COLO829 (cell line): ENCODE results near the gene ACAP3.

Source experiments
- DNase-seq: peaks from one replicate; pipeline ENCODE4 v3.0.0; 2012; ENCODE audit warnings: low spot score

The ACAP3 gene

DNA sequence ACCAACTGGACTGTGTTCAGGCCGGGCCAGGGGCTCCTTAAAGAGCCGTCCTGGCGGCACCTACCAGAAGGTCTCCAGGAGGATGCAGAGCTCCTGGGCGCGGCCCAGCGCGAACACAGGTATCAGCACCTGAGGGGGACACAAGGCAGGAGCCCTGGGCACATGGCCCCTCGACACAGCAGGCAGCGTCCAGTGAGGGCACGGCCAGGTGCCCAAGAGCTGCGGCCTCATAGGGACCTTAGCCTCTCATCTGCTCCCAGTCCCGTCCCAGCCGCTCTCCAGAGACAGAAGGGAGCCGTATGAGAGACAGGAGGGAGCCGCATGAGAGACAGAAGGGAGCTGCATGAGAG, 6.5 kb upstream of the ACAP3 start:
- DNase-seq = no peak

DNA sequence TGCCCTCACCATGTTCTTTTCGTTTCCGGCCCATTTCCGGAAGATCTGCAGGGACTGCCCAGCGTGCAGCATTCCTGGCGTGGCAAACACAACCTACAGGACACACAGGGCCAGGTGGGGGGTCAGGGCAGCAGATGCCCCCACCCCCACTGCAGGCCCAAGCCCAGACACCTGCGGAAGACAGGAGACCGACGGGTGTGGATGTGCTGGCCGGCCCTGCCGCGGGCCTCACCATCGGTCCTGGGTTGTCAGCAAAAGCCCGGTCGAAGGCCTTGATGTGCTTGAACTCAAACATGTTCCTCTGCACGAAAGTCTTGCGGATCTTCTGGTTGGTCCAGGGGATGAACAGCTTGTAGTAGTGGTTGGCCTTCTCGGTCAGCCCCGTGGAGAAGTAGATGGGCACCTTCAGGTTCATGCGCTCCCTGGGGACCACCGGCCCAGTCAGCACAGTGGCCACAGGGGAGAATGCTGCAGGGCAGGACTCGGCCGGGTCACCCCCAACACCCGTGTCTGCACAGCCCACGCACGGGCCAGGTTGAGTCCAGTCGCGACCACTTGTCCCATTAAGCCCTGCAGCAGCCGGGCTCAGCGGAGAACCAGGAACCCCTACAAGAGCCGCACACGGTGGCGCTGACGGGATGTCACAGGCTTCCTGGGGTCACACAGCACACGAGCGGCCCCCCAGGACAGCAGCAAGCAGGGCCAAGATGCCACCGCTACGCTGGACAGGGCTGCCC, 5.9 kb upstream of the ACAP3 start:
- no peak for DNase-seq

DNA sequence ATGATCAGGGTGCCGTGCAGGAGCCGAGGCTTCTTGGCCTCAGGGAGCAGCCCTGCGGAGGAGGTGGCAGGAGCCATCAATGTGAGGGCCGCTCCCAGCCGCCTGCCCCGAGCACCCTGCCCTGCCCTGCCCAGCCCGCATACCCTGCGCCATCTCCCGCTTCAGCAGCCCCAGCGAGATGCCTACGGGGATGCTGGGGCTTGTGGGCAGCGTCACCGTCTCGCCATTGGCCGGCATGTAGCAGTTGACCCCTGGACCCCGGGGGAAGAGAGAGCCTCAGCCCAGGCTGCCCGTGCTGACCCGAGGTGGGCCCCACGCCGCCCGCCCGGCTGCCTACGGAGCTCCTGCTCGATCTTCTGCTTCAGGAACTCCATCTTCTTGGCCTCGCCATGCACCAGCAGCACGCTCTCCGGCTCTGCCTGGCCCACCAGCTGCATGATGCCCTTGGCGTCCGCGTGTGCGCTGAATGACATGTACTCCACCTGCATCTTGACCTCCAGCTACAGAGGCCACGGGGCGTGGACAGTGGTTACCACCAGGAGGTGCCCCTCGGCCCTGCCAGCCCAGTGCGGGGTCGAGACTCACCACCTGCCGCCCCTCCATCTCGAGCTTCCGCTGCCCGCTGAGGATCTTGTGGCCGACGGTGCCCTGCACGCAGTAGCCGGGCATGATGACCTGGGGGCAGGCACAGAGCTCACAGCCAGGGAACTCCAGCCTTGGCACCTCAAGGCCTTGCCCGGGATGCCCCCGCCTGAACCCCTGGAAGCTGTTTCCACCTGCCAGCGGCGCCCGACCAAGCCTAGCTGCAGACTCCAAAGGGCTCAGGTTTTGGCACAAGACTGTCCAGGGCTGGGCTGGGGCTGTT, 5.0 kb upstream of the ACAP3 start:
- DNase-seq = no peak

DNA sequence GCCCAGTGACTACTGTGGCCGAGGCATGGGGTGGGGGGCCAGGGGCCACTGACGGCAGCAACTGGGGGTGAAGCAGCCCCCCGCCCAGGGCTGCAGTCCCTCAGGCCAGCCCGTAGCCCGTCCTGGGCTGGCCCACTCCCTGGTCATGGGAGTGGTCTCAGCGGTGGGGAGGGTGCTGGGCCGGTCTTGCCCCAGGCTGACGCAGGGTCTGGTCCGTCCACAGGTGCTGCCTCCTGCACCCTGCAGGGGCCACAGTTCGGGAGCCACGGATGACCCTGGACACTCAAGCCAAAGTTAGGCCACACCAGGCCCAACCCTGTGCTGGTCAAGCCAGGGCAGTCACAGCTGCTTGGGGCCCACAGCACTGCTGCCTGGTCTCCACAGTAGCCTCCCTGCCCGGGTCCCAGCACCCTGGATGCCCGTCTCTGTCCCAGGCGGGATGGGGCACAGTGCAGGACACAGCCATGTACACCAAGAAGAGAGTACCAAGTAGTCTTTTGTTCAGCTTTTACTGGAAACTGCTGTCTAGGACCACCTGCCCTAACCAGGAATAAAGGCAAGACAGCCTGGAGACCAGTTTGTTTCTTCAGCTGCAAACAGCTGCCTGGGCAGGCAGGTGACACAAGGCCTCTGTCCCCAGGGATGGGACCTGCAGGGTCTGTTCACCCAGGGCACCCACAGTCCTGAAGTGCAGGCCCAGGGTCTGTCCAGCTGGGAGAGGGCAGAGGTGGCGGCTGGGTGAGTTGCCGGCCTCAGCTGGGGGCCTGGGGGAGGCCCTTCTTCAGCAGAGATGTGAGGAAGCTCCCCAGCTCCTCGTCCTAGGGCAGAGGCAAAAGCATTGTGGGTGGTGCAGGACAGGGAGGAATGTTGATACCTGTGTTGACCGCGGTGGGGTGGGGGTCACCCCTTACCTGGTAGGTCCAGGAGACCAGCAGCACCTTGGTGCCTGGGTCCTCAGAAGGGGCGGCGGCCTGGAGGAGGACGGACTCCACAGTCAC, 3.7 kb upstream of the ACAP3 start:
- DNase-seq = no peak

DNA sequence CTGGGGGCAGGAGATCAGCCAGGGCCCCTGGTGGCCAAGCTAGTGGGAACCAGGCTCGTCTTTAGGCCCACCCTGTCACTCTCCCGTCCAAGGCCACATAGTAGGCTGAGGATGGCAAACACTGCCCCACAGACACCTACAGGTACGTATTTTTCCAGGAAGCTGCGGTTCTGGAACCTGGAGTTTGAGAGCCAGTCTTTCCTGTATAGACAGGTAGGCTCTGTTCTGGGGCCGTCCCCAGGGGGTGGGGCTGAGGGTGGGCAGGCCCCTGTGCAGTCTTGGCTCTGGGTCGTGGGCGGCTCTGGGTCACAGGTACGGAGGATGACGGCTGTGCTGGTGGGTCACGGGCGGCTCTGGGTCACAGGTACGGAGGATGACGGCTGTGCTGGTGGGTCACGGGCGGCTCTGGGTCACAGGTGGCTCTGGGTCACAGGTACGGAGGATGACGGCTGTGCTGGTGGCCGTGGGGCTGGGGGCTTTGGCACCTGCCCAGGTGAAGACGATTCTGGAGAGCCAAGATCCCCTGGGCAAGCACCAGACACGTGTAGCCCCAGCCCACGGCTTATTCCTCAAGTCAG, 2.8 kb upstream of the ACAP3 start:
- DNase-seq = no peak

DNA sequence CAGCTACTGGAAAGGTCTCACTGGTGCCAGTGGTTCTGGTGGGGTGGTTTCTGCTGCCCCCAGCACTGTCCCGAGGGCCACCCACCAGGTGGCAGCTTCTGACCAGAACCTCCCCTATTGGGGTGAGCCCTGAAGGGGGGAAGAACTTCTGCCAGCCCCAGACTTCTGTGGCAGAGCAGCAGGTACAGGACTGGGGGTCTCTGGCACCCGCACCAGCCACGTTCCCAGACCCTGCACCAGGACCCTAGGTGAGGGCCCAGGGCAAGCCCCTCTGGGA, 2.3 kb upstream of the ACAP3 start:
- DNase-seq = no peak

DNA sequence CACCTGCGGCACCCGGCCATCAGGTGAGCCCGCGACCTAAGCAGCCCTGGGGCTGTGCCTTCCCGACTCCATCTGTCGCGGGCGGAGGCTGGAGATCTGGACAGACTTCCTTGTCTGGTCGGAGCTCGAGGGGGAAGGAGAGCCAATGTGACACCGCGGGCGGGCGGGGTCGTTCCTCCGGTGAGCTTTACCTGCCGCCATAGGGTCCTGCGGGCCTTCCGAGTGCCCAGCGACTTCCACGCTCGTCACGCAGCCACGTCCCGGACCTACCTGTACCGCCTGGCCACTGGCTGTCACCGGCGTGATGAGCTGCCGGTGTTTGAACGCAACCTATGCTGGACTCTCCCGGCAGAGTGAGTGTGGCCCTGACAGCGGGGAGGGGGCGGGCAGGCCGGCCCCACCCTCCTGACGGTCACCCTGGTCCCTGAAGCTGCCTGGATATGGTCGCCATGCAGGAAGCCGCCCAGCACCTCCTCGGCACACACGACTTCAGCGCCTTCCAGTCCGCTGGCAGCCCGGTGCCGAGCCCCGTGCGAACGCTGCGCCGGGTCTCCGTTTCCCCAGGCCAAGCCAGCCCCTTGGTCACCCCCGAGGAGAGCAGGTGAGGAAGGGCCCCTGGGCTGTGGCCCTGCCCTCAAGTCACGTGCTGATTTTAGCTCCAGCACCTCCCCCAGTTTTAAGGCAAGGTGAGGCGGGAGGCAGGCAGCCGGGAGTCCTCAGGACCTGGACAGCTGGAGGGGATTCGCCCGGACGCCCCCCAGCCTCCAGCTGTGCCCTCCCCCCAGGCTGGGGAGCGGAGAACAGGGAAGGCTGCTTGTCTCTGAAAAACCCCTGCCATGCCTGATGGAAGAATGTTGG, 1.8 kb upstream of the ACAP3 start:
- DNase-seq = no peak

DNA sequence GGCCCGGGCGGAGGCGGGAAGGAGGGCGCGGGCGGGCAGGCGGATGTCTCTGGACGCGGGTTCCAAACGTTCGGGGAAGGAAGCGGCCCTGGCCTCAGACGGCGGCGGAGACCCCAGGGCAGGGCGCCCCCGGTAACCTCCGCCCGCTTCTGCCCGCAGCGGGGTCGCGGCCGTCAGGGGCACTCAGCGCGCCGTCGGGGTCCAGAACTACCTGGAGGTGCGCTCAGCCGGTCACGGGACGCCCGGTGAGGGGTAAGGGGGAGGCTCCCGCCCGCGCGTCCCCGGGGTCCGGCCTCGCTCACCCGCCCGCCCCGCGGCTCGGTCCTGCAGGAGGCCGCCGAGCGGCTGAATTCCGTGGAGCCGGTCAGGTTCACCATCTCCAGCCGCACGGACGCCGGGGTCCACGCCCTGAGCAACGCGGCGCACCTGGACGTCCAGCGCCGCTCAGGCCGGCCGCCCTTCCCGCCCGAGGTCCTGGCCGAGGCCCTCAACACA, 1.1 kb upstream of the ACAP3 start:
- no peak for DNase-seq

DNA sequence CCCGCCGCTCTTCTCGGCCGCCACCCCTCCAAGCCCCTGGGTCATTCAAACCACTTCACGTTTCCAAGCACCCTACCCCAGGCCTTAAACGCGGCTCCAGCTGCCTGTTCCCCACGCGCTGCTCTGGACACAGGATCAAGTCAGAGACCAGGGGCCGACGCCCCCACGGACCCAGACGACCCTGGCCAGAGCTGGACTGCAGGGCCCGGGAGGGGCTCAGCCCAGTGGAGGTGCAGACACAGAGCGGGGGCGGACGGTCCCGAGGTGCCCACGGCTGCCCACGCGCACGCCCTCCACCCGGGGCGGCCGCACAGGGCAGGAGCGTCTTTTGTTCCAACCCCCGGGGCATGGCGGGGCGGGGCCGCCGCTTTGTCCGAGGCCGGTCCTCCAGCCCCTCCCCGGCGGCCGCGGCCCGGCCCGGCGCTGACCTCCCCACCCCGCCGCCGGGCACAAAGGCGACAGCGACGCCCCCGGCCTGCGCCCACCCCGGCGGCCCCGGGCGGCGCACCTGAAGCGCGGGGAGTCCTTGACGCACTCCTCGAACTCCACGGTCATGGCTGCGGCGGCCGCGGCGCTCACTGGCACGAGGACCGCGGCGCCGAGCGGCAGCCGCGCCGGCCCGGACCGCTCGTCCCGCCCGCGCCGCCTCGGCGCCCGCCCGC, 338 bp downstream of the ACAP3 start:
- DNase-seq = no peak

DNA sequence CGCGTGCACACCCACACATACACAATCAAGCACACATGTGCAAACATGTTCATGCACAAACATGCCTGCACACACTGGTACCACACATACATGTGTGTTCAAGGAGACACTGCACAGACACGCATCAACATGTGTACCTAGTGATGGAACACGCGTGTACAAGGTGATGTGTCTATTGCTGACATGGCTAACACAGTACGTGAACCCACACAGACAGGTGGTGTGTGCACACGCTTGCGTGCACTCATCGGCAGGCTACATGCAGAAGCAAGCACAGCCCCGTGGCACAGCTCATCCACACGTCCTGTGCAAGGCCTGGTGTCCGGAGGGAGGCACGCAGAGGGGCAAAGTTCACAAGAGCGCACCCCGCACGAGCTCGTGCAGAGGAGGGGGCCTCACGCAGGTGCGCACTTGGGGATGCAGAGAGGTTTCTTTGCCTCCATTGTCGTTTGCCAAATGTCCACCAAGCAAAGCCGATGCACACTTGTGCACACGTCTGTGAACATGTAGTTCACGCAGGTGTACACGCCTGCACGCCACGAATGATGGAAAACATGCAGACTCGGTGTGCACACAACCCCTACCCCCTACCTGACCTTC, 969 bp downstream of the ACAP3 start:
- no peak for DNase-seq

DNA sequence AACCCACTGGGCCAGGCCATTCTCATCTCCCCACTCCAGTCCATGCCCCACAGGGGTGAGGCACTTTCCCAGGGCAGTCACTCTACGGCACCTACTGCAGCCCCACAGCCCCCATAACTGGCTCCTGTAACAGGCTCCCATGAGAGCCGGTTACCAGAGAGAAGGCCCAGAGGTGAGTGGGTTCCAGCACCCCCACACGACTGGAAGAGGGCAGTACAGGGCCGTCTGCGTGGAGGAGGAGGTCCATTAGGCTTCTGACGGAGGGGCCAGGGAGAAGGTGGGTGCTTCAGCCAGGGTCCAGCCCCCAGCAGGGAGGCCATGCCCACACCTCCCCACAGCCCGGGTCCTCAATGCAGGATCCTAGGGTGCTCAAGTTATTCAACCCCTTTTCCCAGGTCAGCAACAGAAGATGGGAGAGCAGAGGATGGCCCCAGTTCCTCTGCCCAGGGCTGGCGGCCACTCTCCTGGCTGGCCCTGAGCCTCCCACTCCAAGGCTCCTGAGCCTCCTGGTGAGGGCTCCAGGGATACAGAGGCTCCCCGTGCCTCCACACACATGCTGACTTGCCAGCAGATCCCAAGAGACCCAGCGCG, 1.6 kb downstream of the ACAP3 start:
- DNase-seq = no peak

DNA sequence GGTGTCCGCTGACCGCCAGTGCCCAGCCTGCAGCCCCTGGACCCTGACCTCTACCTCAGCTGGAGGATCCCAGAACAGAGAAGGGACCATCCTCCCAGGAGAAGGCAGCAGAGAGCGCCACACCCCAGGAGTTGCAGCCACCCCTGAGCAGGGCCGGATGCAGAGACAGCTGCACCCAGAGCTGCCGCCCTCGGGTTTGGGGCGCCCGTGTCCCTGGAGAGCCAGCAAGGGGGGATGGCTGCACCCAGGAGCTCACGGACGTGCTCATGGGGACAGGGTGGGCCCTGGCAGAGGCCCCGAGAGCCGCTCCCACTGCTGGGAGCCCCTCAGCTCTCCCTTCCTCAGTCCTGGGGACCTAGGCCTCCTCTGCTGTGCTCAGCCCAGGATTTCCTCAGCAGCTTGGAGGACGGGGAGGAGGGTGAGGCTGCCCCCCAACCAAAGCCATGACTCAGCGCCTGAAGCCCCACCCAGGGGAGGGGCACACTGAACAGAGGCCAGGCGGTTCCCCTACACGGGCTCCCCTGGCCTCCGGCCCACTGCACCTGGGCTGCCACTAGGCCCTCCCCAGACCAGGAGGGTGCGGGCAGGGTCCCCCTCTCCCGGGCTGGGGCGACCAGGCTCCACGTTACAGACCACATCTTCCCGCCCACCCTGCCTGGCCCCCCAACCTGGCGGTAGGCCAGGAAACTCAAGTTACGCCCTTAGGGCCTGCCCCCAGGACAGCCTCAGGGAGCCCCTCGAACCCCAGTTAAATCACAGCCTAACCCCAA, 2.2 kb downstream of the ACAP3 start:
- no peak for DNase-seq

DNA sequence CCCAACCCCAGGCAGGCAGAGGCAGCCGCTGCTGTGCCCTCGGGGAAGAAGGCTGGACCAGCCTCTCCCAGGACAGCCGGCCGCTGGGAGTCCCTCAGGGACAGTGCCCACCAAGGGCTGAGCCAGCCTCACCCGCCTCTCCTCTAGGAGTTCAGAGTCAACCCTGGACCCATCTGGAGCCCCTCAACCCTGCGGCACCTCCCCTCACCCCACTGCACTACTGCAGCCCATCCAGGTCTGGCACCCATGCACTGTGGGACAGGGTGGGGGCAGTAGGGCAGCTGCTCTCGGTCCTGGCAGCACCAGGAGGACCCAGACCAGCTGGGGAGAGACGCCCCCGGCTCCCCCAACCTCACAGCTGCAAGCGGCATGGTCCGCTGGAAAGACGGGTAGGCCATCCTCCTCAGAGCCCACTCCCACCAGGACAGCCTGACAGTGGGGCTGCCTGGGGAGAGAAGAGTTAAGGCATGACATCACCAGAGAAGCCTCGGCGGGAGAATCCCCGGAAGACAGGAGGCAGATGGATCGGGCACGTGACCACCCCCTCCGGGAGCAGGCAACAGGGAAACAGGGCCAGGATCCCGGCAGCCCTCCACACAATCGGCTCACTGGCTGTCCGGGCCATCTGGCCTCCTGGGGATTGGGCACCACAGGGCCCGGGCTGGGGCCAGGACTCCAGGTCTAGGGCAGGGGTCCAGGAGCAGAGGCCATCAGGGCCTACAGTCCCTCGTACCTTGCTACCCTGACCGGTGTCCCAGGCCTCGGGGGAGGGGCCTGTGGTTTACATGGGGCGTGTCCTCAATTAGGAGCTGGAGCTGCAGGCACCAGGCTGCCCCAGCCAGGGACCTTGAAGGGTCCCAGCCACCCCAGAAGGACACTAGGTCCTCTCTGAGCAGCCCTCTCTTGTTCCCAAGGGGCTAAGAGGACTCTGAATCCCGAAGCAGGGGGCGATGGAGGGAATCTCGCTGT, 3.1 kb downstream of the ACAP3 start:
- no peak for DNase-seq

DNA sequence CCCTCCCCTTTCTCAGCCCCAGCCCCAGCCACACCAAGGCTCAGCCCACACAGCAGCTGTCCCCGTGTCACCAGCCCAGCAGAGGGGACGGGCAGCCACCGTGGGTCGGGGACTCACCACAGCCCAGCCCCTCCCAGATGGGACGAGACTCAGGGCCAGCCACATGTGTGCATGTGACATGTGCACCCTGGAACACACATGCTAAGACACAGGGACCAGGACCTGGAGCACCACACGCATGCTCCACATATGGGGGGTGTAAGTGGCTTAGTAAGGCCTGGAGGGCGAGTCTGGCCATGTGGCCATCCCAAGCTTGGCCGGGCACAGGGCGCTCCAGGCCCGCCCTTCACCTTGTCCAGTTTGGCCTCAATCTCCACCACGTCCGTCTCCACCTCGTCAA, 4.0 kb downstream of the ACAP3 start:
- no peak for DNase-seq

DNA sequence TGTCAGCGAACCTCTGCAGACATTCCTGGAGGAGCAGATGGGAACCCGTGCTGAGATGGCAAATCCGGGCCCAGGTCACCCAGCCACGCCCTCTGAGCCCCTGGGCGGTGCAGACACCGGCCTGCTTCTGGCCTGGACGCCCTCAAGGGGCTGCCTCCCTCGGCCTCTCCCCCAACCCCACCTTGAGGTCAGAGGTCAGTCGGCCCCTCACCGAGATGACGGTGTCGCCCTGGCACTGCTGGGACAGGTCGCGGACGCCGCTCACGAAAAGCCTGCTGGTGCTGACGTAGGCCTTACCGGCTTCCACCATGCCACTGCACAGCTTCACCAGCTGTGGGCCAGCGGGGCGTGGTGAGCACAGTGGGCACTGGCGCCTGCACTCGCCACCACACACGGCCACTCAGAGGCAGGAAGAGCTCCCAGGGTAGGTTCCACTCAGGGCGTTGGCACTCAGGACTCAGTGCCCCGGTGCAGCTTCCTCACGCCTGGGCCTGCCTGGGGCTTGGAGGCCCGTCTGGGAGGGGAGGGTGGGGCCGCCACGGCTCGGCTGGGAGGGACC, 4.7 kb downstream of the ACAP3 start:
- no peak for DNase-seq

DNA sequence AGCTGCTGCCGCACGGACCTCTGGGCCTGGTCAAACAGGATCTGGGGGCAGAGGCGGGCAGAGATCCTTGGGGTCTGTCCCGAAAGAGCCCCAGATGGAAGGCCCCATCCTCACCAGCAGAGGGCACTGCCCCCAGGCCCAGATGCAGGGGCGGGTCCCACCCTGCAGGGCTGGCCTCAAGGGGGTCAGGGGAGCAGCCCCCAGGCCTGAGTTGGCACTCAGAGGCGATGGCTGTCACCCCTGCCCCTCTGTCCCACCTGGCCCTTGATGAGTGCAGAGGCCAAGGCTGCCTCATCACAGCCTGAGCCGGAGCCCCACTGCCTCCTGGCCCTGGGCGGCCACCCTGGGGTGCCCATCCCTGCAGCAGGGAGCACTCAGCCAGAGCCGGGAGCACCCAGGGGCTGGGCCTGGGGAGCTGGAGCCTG, 5.7 kb downstream of the ACAP3 start:
- no peak for DNase-seq

DNA sequence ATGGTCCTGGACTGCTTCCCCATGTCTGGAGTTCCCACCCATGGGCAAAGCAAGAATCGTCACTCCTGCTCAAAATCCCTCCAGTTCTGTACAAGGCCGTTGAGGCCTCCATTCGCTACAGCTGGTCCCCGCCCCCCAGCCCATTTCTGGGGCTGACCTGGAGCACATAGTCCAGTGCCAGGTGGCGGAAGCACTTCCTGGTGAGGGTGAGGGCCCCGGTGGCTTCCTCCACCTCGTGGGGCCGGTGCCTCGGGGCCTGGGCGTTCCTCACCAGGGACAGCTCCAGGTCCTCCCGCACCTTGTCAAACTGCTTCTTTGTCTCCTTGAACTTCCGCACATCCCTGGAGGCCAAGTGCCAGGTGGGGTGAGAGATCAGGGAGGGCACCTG, 7.4 kb downstream of the ACAP3 start:
- no peak for DNase-seq
